K562 (cell line): Measurements from ENCODE around the gene LGR6.

Source experiments
- BHLHE40 ChIP-seq: IDR thresholded peaks from 2 replicates; pipeline ENCODE4 v1.6.1; 2011; ENCODE audit warnings: low read length, improper control_type of control experiment
- CBFA2T2 ChIP-seq: fragments of 450-650 bp; conservative IDR thresholded peaks from 2 replicates; pipeline ENCODE4 v1.6.1; 2017; ENCODE audit warnings: mild to moderate bottlenecking
- CREB1 ChIP-seq, 2 experiments: sonication (generic) in 1 of 2; formaldehyde crosslinking in 1 of 2; IDR thresholded peaks; 2 replicates each; pipeline versions ENCODE4 v1.6.1 to v1.8.0; 2012 to 2022; ENCODE audit warnings: inconsistent platforms in 1 of 2, mild to moderate bottlenecking in 1 of 2, missing genetic modification reagents in 1 of 2, moderate library complexity in 1 of 2
- KDM1A ChIP-seq, 2 experiments: fragments of 450-650 bp; IDR thresholded peaks; 2 replicates each; pipeline ENCODE4 v1.6.1; 2016; ENCODE audit warnings: mild to moderate bottlenecking in 2 of 2
- MLX ChIP-seq, 2 experiments: fragments of 450-650 bp in 1 of 2; sonication (generic) in 1 of 2; formaldehyde crosslinking; conservative IDR thresholded peaks; 2 replicates each; pipeline versions ENCODE4 v1.4.0 to v1.8.1; 2020 to 2022; ENCODE audit warnings: mild to moderate bottlenecking in 1 of 2, missing genetic modification reagents in 1 of 2
- RFX5 ChIP-seq: IDR thresholded peaks from 2 replicates; pipeline ENCODE4 v1.6.1; 2011; ENCODE audit warnings: low read depth, mild to moderate bottlenecking, improper control_type of control experiment, low read length
- SRSF9 ChIP-seq: fragments of 200-400 bp; formaldehyde crosslinking; IDR thresholded peaks from 2 replicates; pipeline ENCODE4 v1.6.1; 2017; ENCODE audit warnings: low read depth, low read length, borderline replicate concordance
- USF1 ChIP-seq: sonication (generic); formaldehyde crosslinking; IDR thresholded peaks from 2 replicates; pipeline ENCODE4 v1.9.0; 2022; ENCODE audit warnings: mild to moderate bottlenecking, missing genetic modification reagents
- ZNF347 ChIP-seq: fragments of 450-650 bp; formaldehyde crosslinking; IDR thresholded peaks from 2 replicates; pipeline ENCODE4 v1.4.0; 2020; ENCODE audit warnings: low read depth, mild to moderate bottlenecking, moderate library complexity

DNA sequence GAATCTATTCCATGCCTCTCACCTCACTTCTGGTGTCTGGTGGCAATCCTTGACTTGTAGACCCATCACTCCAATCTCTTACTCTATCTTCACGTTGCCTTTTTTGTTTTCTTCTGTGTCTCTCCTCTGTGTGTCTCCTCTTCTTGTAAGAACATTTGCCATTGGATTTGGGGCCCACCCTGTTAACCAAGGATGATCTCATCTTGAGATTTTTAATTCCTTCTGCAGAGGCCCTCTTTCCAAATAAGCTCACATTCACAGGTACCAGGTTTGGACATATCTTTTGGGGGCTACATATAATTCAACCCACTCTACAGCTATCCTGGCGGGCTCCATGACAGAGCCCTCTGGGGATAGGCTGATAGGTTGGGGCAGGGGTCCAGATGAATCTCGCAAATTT lies 92.3 kb downstream of the LGR6 start:
- TF ChIP-seq CBFA2T2 (no peak), USF1 (CRISPR knock-in tag) (no peak), MLX (CRISPR knock-in tag; conservative IDR thresholded peaks at IDR 0.05) (no peak), SRSF9 (no peak), RFX5 (no peak), BHLHE40 (no peak), KDM1A (IDR thresholded peaks at IDR 0.05) (no peak), ZNF347 (CRISPR knock-in tag) (no peak), CREB1 (IDR thresholded peaks at IDR 0.05) (no peak), CREB1 (CRISPR knock-in tag; IDR thresholded peaks at IDR 0.05) (no peak)
